Right cardiac atrium (tissue), 5 donors: ENCODE data around the gene ADAT3. TPM values are rescaled to one million over a fixed set of nuclear protein-coding genes. Genes with fewer than 3 reads are reported as not detected.

Source experiments
- ATAC-seq, 2 donors: fragments of 200-7000 bp; cut with Tn5 transposase; one replicate each; pipeline versions ENCODE4 v1.8.0 to v1.9.1; 2020; ENCODE audit warnings: moderate library complexity in 2 of 2, mild to moderate bottlenecking in 1 of 2
- DNase-seq, 3 donors: peaks; one replicate each; pipeline ENCODE4 v3.0.0-alpha.2; 2020
- H3K27ac ChIP-seq: one replicate; pipeline ENCODE4 v1.5.1; 2013; ENCODE audit warnings: mild to moderate bottlenecking, low read length, control low read depth, moderate library complexity
- H3K27me3 ChIP-seq: one replicate; pipeline ENCODE4 v1.6.1; 2013; ENCODE audit not compliant: control insufficient read depth, insufficient read depth
- H3K4me1 ChIP-seq: one replicate; pipeline ENCODE4 v1.6.1; 2013; ENCODE audit warnings: low read length; ENCODE audit not compliant: control insufficient read depth, insufficient read depth
- H3K4me3 ChIP-seq: one replicate; pipeline ENCODE4 v1.5.1; 2013; ENCODE audit warnings: low read length, control low read depth
- H3K9me3 ChIP-seq: one replicate; pipeline ENCODE4 v1.6.1; 2013; ENCODE audit warnings: low read length; ENCODE audit not compliant: control insufficient read depth
- WGBS: extraction: QIAGEN DNeasy Blood & Tissue Kit; methylation state at CpG from one replicate; pipeline ENCODE4 v1.1.7; 2013; 5-methylcytosine and 5-hydroxymethylcytosine counted together
- intact Hi-C, 4 donors: fragments of 100-400 bp; cut with DNase I; formaldehyde crosslinking; loops; one replicate each; pipeline versions ENCODE4 v1.11.0 to v1.14.0; 2022 to 2023
- polyA plus RNA-seq: library from polyadenylated mRNA; stranded (reverse); fragments of 200-250 nt; gene quantifications from one replicate; pipeline ENCODE4 v1.2.3, GENCODE V29; 2013
- total RNA-seq, 4 donors: library from RNA; stranded (reverse); fragmentation: NEBNext Ultra II Directional; extraction: Animal tissue kit (Norgen Biotek cat#: 25700); gene quantifications; one replicate each; pipeline ENCODE4 v1.2.1, GENCODE V29; 2021
- donor health status: healthy with polysubstance abuse.
- donor health status: DM: no; HTN: yes; CAD: no.
- donor health status: DM: no; HTN: no; CAD: no.
- donor health status: DM: no; HTN: yes; CAD: no; lungs with severe emphysema.
- donor health status: DM: yes; HTN: yes; CAD: no.

Gene ADAT3
- total and polyA plus RNA-seq, 5 donors = 1.2 to 2.7 (median 1.8) TPM

DNA sequence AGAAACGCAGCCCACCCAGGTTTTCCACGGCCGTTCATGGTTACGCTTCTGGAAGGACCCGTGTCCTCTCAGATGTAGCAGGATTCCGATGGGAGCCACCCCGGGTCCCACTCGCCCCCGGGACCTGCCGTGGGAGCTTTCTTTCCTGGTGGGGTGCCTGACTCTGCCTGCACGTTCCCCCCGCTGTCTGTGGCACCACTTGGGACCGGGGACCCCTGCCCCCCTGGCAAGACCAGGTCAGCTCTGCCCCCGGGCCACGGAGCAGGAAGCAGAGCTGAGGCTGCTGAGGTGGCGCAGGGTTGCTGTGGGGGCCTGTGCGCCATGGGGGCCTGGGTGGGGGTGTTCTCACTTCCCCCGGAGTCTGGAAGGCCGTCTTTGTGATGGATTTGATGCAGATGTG is 47.8 kb downstream of the ADAT3 start:
- Histone ChIP-seq H3K27me3 (no peaks in the 10 kb centered on the region), H3K27ac (no peak overlapping the region), H3K9me3 (no peaks in the 10 kb centered on the region), H3K4me3 (no peak overlapping the region), H3K4me1 (no peaks in the 10 kb centered on the region)
- intact Hi-C loops = no loop called here
- ATAC-seq = no peak
- WGBS = 88% methylated on average over 19 of the region's 19 CpGs
- DNase-seq = peak in 1 of 3 donors; percentile 37

- intact Hi-C loops = no loop called here
- H3K9me3 ChIP-seq = no peaks in the 10 kb centered on the region
- no peak overlapping the region for H3K4me3 ChIP-seq
- no peak overlapping the region for H3K27ac ChIP-seq
- DNase-seq (peak in 1 of 3 donors; percentile 53), ATAC-seq (no peak)
- no peaks in the 10 kb centered on the region for H3K27me3 ChIP-seq
- no peaks in the 10 kb centered on the region for H3K4me1 ChIP-seq
- 91% methylated on average over 32 of the region's 32 CpGs for whole genome bisulfite sequencing
These were observed 48.4 kb downstream of the ADAT3 start for GRCh38 chr19:1953441-1954094.

DNA sequence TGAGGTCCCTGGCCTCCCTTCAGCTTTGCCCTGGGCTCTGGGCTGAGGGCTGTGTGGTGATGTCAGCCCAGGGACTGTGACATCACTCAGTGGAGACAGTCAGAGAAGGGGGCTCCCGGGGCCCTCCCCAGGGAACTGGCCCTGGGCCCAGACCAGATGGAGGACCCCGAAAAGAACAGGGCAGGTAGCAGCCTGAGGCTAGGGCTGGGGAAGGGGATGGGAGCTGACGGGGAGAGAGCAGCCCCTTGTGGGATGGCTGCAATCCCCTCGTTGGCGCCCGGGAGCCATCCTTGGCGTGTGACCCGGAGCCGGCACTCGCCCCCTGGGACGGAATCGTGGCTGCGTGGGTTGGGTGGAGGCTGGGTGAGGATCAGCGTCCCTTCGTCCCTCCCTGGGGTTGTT is 49.3 kb downstream of the ADAT3 start:
- Histone ChIP-seq H3K27me3 (no peaks in the 10 kb centered on the region), H3K9me3 (no peaks in the 10 kb centered on the region), H3K27ac (no peak overlapping the region), H3K4me3 (no peak overlapping the region), H3K4me1 (no peaks in the 10 kb centered on the region)
- ATAC-seq (no peak), DNase-seq (peak in 1 of 3 donors; percentile 55)
- intact Hi-C loops = no loop called here
- WGBS = 87% methylated on average over 15 of the region's 15 CpGs

DNA sequence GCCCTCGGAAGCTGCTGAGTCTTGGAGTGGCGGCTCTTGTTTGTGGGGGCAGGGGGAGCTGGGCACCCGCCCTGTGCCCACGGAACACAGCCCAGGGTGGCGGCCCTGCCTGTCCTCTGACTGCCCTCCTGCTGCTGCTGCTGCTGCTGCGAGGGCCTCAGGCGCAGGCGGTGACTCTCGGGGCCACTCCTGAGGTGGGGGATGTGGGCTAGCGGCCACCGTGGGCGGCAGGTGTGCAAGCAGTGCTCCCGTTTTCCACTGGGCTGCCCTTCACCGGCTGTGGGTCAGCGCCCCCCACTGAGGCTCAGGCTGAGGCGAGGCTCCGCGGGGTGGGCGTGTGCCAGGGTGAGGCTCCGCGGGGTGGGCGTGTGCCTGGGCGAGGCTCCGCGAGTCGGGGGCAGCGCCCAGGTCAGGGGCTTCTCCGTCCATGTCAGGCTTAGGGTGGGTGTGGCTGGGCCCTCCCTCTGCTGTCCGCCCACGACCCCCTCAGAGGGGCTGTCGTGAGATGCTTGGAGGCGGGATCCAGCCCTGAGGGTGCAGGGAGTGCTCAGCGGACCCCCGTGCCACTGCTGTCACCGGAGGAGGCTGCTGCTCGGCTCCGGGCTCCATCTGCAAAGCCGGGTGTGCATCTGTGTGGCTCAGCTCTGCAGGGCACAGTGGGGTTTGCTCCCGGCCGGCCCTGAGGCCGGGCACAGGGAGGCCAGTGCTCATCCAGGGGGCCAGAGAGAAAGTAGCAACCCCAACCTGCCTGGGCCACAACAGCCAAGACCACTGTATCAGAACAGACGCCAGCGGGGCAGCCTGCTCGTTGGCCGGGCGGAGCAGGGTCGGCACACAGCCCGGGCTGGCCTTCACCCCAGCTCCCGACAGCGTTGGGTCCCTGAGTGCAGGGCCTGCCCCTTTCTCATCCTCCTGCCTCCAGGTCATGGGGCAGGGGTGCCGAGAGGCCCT is 50.2 kb downstream of the ADAT3 start:
- WGBS = 83% methylated on average over 51 of the region's 51 CpGs
- no peaks in the 10 kb centered on the region for H3K9me3 ChIP-seq
- DNase-seq = peak; percentile 16 to 48 (median 45)
- intact Hi-C loops = no loop called here
- H3K27ac ChIP-seq = no peak overlapping the region
- H3K4me1 ChIP-seq = no peaks in the 10 kb centered on the region
- H3K4me3 ChIP-seq = no peak overlapping the region
- ATAC-seq = peak in 1 of 2 donors; percentile 7
- H3K27me3 ChIP-seq = no peaks in the 10 kb centered on the region

- Histone ChIP-seq H3K9me3 (no peaks in the 10 kb centered on the region), H3K27me3 (no peaks in the 10 kb centered on the region), H3K27ac (no peak overlapping the region), H3K4me1 (no peaks in the 10 kb centered on the region), H3K4me3 (no peak overlapping the region)
- peak in 1 of 3 donors; percentile 51 for DNase-seq
- ATAC-seq = no peak
- intact Hi-C loops = no loop called here
- WGBS = 95% methylated on average over 12 of the region's 12 CpGs
These were observed 50.9 kb downstream of the ADAT3 start for GRCh38 chr19:1956122-1956494.

GRCh38 chr19:1956868-1957492 is 51.8 kb downstream of the ADAT3 start:
- no peak overlapping the region for H3K4me3 ChIP-seq
- DNase-seq (peak; percentile 20 to 74 (median 54)), ATAC-seq (peak; percentile 14 to 18)
- no peaks in the 10 kb centered on the region for H3K9me3 ChIP-seq
- 77% methylated on average over 28 of the region's 28 CpGs for WGBS
- no peaks in the 10 kb centered on the region for H3K4me1 ChIP-seq
- H3K27me3 ChIP-seq = no peaks in the 10 kb centered on the region
- no peak overlapping the region for H3K27ac ChIP-seq
- intact Hi-C loops = no loop called here

DNA sequence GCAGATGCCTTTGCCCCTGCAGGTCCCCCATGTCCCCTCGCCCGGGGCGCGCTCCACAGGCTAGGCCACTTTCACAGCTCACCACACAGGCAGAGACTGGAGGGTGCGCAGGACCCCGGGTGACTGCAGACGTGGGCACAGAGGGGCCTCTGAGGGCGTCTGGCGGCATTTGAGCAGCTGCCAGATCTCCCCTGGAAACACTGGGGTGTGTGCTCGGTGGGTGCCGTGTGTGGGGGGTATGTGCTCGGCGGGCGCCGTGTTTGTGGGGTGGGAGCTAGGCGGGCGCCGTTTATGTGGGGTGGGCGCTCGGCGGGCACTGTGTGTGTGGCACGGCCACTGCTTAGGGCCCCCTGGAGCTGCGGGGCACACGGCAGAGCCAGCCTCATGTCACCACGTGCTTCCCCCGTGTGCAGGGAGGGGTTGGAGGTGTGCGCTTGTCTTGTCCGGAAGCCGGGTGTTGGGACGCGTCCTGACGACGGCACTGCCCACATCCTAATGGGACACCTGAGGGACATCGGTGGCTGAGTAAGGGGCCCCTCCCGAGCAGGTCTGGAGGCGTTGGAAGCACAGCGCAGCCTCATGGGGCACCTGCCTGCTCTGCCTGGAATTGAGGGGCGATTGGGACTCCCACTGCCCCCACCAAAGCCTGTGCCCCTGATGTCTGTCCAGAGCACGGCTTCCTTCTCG is 52.5 kb downstream of the ADAT3 start:
- intact Hi-C loops = no loop called here
- no peaks in the 10 kb centered on the region for H3K4me1 ChIP-seq
- no peak overlapping the region for H3K27ac ChIP-seq
- no peaks in the 10 kb centered on the region for H3K9me3 ChIP-seq
- H3K27me3 ChIP-seq = no peaks in the 10 kb centered on the region
- peak in 1 of 2 donors; percentile 2 for ATAC-seq
- WGBS = 84% methylated on average over 40 of the region's 40 CpGs
- peak in 1 of 3 donors; percentile 49 for DNase-seq
- no peak overlapping the region for H3K4me3 ChIP-seq

DNA sequence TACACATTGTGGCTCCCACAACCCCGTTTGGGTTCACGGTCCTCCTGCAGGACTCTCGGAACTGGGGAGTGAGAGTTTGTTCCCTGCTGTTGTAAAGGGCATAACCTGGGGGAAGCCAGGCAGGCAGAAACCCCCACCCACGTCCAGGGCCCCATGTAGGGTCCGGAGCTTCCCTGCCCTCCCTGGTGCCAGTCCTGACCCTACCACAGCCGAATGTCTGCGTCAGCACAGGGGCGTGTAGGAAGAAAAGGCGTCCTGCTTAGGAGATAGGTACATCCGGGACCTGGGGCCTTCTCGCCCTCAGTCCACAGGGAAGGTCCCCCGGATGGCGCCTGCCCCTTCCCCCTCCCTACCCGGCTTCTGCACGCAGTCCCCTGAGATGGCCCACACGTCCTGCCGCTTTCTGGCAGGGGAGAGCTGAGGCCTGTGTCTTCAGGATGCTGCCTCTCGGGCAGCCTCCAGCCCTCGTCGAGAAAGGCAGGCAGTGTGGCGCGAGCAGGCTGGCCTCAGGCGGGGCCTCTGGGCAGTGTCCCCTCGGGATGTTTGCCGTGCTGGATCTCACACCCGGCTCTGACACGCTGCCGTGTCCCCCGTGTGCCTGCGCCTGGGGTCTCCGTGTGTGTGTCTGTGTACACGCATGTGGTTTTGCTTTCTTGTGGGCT is 54.9 kb downstream of the ADAT3 start:
- intact Hi-C loops = no loop called here
- Histone ChIP-seq H3K4me3 (no peak overlapping the region), H3K27me3 (no peaks in the 10 kb centered on the region), H3K27ac (no peak overlapping the region), H3K4me1 (no peaks in the 10 kb centered on the region), H3K9me3 (no peaks in the 10 kb centered on the region)
- ATAC-seq (no peak), DNase-seq (peak in 1 of 3 donors; percentile 28)
- WGBS = 91% methylated on average over 32 of the region's 32 CpGs

DNA sequence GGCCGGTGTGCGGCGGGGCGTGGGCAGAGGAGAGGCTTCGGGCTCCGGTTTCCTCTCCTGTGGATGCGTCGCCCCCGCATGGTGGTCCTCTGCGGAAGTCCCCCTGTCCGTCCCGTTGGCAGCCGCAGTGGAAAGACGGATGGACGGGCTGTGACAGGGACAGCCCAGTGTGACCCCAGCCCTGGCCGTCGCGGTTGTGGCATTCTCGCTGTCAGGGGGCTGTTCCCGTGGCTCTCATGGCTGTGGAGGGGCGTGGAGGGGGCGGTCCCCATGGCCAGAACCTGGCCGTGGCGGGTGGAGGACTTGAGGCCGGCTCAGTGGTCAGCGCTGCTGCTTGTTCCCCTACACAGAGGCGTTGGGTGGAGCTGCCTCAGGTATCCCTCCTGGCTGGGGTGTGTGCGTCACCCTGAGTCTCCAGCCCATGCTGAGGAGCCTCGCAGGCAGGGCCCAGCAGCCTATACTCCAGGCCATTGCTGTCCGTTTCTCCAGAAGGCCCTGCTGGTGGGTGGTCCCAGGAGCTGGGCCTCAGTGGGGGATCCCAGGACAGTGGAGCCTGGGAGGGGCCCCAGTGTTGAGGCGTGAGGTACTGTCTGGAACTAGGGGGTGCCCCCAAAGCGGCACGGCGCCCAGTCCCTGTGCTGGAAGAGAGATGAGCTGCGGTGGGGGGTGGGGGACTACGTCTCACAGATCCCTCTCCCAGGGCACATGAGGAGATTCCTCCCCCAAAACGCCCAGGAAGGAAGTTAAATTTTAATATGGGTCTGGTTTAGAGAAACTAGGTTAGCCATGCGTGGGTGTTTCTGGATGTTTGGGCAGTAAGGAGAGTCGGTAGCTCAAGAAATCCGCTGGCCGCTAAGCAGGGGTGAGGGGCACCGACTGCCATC is 56.0 kb downstream of the ADAT3 start:
- no peak overlapping the region for H3K27ac ChIP-seq
- no peaks in the 10 kb centered on the region for H3K9me3 ChIP-seq
- H3K4me1 ChIP-seq = no peaks in the 10 kb centered on the region
- 90% methylated on average over 42 of the region's 42 CpGs for WGBS
- no peaks in the 10 kb centered on the region for H3K27me3 ChIP-seq
- DNase-seq = peak in 1 of 3 donors; percentile 30
- intact Hi-C loops = no loop called here
- H3K4me3 ChIP-seq = no peak overlapping the region
- ATAC-seq = no peak
